ENCODE results near the gene SPOCK3.
"Not testable (repeated sequence)": the region's sequence is repeated elsewhere in the genome, so short reads cannot be mapped to it uniquely, and the experiment has no call there.

Gene SPOCK3

DNA sequence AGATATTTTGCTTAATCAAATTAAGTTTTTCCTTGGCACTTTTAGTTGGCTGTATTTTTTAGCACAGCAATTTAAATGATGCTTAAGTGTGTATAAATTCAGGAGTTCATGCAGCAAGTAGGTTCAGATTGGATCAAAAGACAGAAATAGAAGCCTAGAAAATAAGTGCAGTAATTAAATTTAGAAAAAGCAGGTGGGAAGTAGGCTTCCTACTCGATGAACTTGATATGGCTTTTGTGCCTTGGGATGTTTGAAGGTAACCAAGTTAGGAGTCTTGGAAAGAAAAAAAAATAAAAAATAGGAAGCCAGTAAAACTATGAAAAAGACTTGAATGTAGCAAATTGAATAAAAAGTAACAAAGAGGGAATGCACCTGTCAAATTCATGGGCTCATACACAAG is 372.3 kb downstream of the SPOCK3 start:
- Histone ChIP-seq H3K4me3 (ENCODE audit: low read length) (no peak overlapping the region), H3K9me3 (ENCODE audit: control insufficient read depth, low read depth, low read length) (no peaks in the 10 kb centered on the region), H3K27ac (ENCODE audit: low read length) (no peak overlapping the region), H3K9ac (ENCODE audit: low read length) (no peak overlapping the region), H3K27me3 (ENCODE audit: control insufficient read depth, insufficient read depth, low read length) (no peaks in the 10 kb centered on the region), H3K36me3 (ENCODE audit: control insufficient read depth, low read depth, low read length) (no peaks in the 10 kb centered on the region), H3K4me1 (ENCODE audit: control insufficient read depth, low read depth, low read length) (no peaks in the 10 kb centered on the region)

DNA sequence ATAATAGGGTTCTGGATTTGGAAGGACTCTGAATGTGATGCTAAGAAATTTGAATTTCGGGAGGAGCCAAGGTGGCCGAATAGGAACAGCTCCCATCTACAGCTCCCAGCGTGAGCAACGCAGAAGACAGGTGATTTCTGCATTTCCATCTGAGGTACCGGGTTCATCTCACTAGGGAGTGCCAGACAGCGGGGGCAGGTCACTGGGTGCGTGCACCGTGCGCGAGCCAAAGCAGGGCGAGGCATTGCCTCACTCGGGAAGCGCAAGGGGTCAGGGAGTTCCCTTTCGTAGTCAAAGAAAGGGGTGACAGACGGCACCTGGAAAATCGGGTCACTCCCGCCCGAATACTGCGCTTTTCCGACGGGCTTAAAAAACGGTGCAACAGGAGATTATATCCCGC is 383.9 kb downstream of the SPOCK3 start:
- not testable (repeated sequence) for H3K4me3 ChIP-seq (ENCODE audit: low read length); H3K9ac ChIP-seq (ENCODE audit: low read length); H3K27ac ChIP-seq (ENCODE audit: low read length); H3K4me1 ChIP-seq (ENCODE audit: control insufficient read depth, low read depth, low read length); H3K9me3 ChIP-seq (ENCODE audit: control insufficient read depth, low read depth, low read length); H3K27me3 ChIP-seq (ENCODE audit: control insufficient read depth, insufficient read depth, low read length); H3K36me3 ChIP-seq (ENCODE audit: control insufficient read depth, low read depth, low read length)

GRCh38 chr4:166846939-166847338 is 387.4 kb downstream of the SPOCK3 start:
- Histone ChIP-seq H3K9me3 (ENCODE audit: control insufficient read depth, low read depth, low read length) (peaks cover 5% of the 10 kb centered on the region), H3K27me3 (ENCODE audit: control insufficient read depth, insufficient read depth, low read length) (no peaks in the 10 kb centered on the region), H3K36me3 (ENCODE audit: control insufficient read depth, low read depth, low read length) (no peaks in the 10 kb centered on the region), H3K4me3 (ENCODE audit: low read length) (no peak overlapping the region), H3K4me1 (ENCODE audit: control insufficient read depth, low read depth, low read length) (no peaks in the 10 kb centered on the region), H3K9ac (ENCODE audit: low read length) (no peak overlapping the region), H3K27ac (ENCODE audit: low read length) (no peak overlapping the region)

DNA sequence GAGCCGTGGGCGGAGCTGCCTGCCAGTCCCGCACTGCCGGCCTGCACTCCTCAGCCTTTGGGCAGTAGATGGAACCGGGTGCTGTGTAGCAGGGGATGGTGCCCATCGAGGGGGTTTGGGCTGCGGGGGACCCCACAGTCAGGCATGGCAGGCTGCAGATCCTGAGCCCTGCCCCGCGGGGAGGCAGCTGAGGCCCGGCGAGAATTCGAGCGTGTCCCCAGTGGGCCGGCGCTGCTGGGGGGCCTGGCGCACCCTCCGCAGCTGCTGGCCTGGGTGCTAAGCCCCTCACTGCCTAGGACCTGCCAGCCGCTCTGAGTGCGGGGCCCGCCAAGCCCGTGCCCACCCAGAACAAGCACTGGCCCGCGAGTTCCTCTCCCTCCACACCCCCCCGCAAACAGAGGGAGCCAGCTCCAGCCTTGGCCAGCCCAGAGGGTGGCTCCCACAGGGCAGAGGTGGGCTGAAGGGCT is 391.5 kb downstream of the SPOCK3 start:
- Histone ChIP-seq H3K27ac (ENCODE audit: low read length) (no peak overlapping the region), H3K9me3 (ENCODE audit: control insufficient read depth, low read depth, low read length) (peaks cover 4% of the 10 kb centered on the region), H3K27me3 (ENCODE audit: control insufficient read depth, insufficient read depth, low read length) (no peaks in the 10 kb centered on the region), H3K36me3 (ENCODE audit: control insufficient read depth, low read depth, low read length) (no peaks in the 10 kb centered on the region), H3K4me1 (ENCODE audit: control insufficient read depth, low read depth, low read length) (no peaks in the 10 kb centered on the region), H3K4me3 (ENCODE audit: low read length) (no peak overlapping the region), H3K9ac (ENCODE audit: low read length) (no peak overlapping the region)

DNA sequence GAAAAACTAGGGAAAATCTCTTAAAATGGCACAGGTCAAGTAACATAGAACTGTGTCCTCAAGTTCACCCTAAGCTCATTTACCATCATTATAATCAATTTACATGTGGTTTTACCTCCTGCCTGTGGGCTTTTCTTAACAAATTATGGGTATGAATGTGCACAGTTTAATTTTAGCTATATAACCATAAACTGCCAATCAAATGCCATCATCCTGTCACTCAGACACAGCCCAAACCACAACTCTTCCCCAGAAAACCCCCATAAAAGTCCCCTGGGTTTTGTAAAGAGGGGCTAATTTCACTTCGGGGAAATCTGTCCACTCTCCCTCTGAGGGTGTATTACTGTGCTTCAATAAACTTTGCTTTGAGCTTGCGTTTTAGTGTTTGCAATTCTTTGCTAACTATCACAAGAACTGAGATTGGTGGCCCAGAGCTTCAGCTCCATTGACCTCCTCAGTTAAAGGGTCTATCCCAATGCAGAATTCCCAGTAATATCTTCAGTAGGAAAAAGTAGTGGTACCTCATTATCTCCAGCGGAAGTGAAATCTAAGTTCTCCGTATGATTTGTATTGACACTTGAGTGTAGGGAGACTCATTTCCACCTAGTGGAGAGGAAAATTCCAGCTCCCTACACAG is 394.6 kb downstream of the SPOCK3 start:
- Histone ChIP-seq H3K27ac (ENCODE audit: low read length) (no peak overlapping the region), H3K4me1 (ENCODE audit: control insufficient read depth, low read depth, low read length) (no peaks in the 10 kb centered on the region), H3K9me3 (ENCODE audit: control insufficient read depth, low read depth, low read length) (peaks cover 4% of the 10 kb centered on the region), H3K36me3 (ENCODE audit: control insufficient read depth, low read depth, low read length) (no peaks in the 10 kb centered on the region), H3K4me3 (ENCODE audit: low read length) (no peak overlapping the region), H3K27me3 (ENCODE audit: control insufficient read depth, insufficient read depth, low read length) (no peaks in the 10 kb centered on the region), H3K9ac (ENCODE audit: low read length) (no peak overlapping the region)

DNA sequence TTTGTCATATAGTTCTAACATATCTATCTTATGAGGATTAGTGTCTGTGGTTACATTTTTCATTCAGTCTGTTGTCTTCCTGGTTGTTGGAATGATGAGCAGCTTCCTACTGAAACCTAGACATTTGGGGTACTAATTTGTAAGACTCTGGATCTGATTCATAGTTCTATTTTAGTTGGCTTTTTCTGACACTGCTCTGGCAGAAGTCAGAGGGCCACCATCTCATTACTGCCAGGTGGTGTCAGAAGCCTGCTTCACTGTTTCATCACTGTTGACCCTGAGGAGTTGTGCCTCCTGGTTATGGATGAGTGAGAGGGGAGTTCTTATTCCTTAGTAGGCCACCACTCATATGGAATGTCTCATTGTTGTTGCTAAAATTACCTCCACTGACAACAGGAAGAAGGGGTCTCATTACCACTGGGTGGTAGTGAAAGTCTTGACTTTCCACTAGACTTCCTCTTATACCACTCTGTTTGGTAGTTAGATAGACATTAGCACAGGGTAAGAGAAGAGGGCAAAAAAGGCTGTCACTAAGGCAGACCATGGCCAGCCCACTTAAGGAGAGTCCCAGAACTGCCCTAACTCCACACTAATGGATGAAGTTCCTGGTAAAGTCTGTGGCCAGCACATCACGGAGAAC is 395.2 kb downstream of the SPOCK3 start:
- Histone ChIP-seq H3K4me3 (ENCODE audit: low read length) (no peak overlapping the region), H3K27me3 (ENCODE audit: control insufficient read depth, insufficient read depth, low read length) (no peaks in the 10 kb centered on the region), H3K36me3 (ENCODE audit: control insufficient read depth, low read depth, low read length) (no peaks in the 10 kb centered on the region), H3K9ac (ENCODE audit: low read length) (no peak overlapping the region), H3K27ac (ENCODE audit: low read length) (no peak overlapping the region), H3K4me1 (ENCODE audit: control insufficient read depth, low read depth, low read length) (no peaks in the 10 kb centered on the region), H3K9me3 (ENCODE audit: control insufficient read depth, low read depth, low read length) (peaks cover 4% of the 10 kb centered on the region)

- Histone ChIP-seq H3K4me3 (ENCODE audit: low read length) (no peak overlapping the region), H3K27ac (ENCODE audit: low read length) (no peak overlapping the region), H3K36me3 (ENCODE audit: control insufficient read depth, low read depth, low read length) (no peaks in the 10 kb centered on the region), H3K9ac (ENCODE audit: low read length) (no peak overlapping the region), H3K4me1 (ENCODE audit: control insufficient read depth, low read depth, low read length) (no peaks in the 10 kb centered on the region), H3K27me3 (ENCODE audit: control insufficient read depth, insufficient read depth, low read length) (no peaks in the 10 kb centered on the region), H3K9me3 (ENCODE audit: control insufficient read depth, low read depth, low read length) (peaks cover 4% of the 10 kb centered on the region)
These were observed 397.4 kb downstream of the SPOCK3 start for GRCh38 chr4:166836865-166837264.

DNA sequence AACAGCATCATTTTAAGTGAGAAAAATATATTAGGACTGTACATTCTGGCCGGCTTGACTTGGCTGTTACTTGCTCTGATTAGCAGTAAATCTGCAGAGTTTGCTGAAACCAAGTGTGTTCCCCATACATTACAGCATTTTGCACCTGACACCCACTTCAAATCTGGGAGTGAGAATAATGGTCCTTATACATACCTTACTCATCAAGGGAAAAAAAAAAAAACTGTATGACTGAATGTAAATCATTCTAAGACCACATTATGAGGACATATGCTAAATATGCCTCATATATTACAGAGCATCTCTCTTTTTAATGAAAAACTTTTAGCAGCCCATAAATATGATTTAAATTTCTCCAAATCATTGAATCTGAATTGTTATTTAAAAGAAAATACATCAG is 406.7 kb downstream of the SPOCK3 start:
- Histone ChIP-seq H3K27me3 (ENCODE audit: control insufficient read depth, insufficient read depth, low read length) (no peaks in the 10 kb centered on the region), H3K9ac (ENCODE audit: low read length) (no peak overlapping the region), H3K27ac (ENCODE audit: low read length) (no peak overlapping the region), H3K4me3 (ENCODE audit: low read length) (no peak overlapping the region), H3K36me3 (ENCODE audit: control insufficient read depth, low read depth, low read length) (no peaks in the 10 kb centered on the region), H3K4me1 (ENCODE audit: control insufficient read depth, low read depth, low read length) (no peaks in the 10 kb centered on the region), H3K9me3 (ENCODE audit: control insufficient read depth, low read depth, low read length) (no peaks in the 10 kb centered on the region)

- no peaks in the 10 kb centered on the region for H3K27me3 ChIP-seq (ENCODE audit: control insufficient read depth, insufficient read depth, low read length)
- no peaks in the 10 kb centered on the region for H3K9me3 ChIP-seq (ENCODE audit: control insufficient read depth, low read depth, low read length)
- H3K4me3 ChIP-seq (ENCODE audit: low read length), result no peak overlapping the region
- H3K4me1 ChIP-seq (ENCODE audit: control insufficient read depth, low read depth, low read length), result no peaks in the 10 kb centered on the region
- no peak overlapping the region for H3K9ac ChIP-seq (ENCODE audit: low read length)
- no peaks in the 10 kb centered on the region for H3K36me3 ChIP-seq (ENCODE audit: control insufficient read depth, low read depth, low read length)
- H3K27ac ChIP-seq (ENCODE audit: low read length), result no peak overlapping the region
These were observed 407.1 kb downstream of the SPOCK3 start for GRCh38 chr4:166827167-166827566.

DNA sequence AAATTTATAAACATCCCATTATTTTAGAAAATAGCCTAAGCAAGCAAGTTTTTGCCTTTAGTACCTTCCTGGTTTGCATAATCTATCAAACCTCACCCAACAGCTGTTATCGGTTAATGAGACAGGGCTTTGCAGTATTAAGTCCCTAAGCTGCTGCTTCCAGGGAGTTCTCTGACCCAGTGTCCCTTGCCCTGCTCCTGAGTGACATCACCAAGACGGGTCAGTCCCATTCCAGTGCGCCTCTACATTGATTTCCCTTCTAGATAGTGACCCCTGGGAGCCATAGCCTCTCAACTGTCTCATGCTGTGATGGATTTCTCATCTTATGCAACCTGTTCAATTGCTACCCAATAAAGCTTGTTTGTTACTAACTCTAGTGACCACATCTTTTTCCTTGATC is 410.4 kb downstream of the SPOCK3 start:
- no peak overlapping the region for H3K9ac ChIP-seq (ENCODE audit: low read length)
- no peaks in the 10 kb centered on the region for H3K4me1 ChIP-seq (ENCODE audit: control insufficient read depth, low read depth, low read length)
- no peaks in the 10 kb centered on the region for H3K27me3 ChIP-seq (ENCODE audit: control insufficient read depth, insufficient read depth, low read length)
- H3K36me3 ChIP-seq (ENCODE audit: control insufficient read depth, low read depth, low read length), result no peaks in the 10 kb centered on the region
- H3K27ac ChIP-seq (ENCODE audit: low read length), result no peak overlapping the region
- H3K9me3 ChIP-seq (ENCODE audit: control insufficient read depth, low read depth, low read length), result no peaks in the 10 kb centered on the region
- no peak overlapping the region for H3K4me3 ChIP-seq (ENCODE audit: low read length)

GRCh38 chr4:166823126-166823525 is 411.2 kb downstream of the SPOCK3 start:
- H3K9ac ChIP-seq (ENCODE audit: low read length), result no peak overlapping the region
- no peaks in the 10 kb centered on the region for H3K36me3 ChIP-seq (ENCODE audit: control insufficient read depth, low read depth, low read length)
- no peak overlapping the region for H3K4me3 ChIP-seq (ENCODE audit: low read length)
- no peaks in the 10 kb centered on the region for H3K4me1 ChIP-seq (ENCODE audit: control insufficient read depth, low read depth, low read length)
- H3K27ac ChIP-seq (ENCODE audit: low read length), result no peak overlapping the region
- no peaks in the 10 kb centered on the region for H3K9me3 ChIP-seq (ENCODE audit: control insufficient read depth, low read depth, low read length)
- no peaks in the 10 kb centered on the region for H3K27me3 ChIP-seq (ENCODE audit: control insufficient read depth, insufficient read depth, low read length)

DNA sequence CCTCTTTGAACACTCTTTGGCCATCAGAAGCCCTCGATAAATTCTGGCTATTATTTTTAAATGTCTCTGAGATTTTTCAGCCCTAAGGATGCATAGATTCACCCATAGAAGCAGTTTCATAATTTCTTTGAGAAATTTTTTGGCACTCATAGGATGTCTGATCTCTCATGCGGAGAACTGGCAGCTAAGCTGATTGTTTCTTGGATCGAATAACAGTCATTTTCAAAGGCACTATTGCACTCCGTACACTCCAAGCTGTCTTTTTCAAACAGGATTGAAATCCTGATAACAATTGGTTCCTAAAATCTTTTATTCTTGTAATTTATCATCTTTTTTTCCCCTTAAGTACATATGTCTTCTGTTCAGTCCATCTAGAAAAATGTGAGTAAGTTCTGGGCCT is 411.9 kb downstream of the SPOCK3 start:
- H3K4me1 ChIP-seq (ENCODE audit: control insufficient read depth, low read depth, low read length), result no peaks in the 10 kb centered on the region
- H3K36me3 ChIP-seq (ENCODE audit: control insufficient read depth, low read depth, low read length), result no peaks in the 10 kb centered on the region
- H3K9me3 ChIP-seq (ENCODE audit: control insufficient read depth, low read depth, low read length), result no peaks in the 10 kb centered on the region
- H3K4me3 ChIP-seq (ENCODE audit: low read length), result no peak overlapping the region
- H3K27ac ChIP-seq (ENCODE audit: low read length), result no peak overlapping the region
- H3K27me3 ChIP-seq (ENCODE audit: control insufficient read depth, insufficient read depth, low read length), result no peaks in the 10 kb centered on the region
- no peak overlapping the region for H3K9ac ChIP-seq (ENCODE audit: low read length)

Measured in iPS-18a (cell line).